Hematopoietic multipotent progenitor cell treated with erythropoietin and hydrocortisone succinate and interleukin-3 and kit ligand, for 6 days (in vitro differentiated cells): ENCODE data around the gene DHRS3.
"Not testable (repeated sequence)": the region's sequence is repeated elsewhere in the genome, so short reads cannot be mapped to it uniquely, and the experiment has no call there.

Source experiments
- DNase-seq: peaks from one replicate; pipeline ENCODE4 v3.0.0-alpha.2; 2015

Gene DHRS3

DNA sequence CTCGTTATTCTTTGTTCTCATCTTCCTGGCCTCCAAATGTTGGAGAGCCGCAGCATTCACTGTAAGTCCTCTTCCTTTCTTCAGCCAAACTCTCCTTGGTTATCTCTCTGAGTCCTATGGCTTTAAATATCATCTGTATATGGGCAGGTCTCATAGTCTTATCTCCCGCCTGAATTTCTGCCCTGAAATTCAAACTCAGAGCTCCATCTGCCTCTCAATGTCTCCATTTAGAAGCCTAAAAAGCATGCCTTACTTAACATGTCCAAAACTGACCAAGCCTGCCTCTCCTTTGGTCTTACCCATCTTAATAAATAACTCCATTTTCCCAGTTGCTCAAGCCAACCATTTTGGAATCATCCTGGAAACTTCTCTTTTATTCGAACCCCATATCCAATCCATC is 80.7 kb downstream of the DHRS3 start:
- DNase-seq: no peak

DNA sequence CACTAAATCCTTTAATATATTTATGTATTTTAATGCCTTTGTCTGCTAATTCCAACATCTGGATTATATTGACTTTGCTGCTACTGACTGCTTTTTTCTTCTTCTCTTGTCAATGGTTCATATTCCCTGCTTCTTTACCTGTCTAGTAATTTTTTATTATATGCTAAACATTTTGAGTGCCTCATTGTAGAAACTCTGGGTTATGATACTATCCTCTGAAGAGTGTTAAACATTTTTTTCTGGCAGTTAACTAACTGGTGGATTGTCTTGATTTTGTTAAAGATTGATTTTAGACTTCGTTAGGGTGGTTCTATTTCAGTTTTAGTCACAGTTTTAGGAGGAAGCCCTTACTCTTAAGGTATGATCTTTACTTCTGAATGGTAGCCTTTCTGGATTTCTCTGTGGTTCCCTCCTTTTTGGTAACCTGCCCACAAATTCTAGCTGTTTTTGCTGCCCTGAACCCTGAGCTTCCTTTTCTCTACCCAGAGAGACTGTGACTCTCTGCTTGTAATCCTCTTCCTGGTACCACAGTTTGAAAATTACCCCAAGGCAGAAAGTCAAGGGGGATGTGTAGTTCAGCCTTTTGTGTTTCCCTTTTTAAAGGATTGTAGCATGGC is 81.9 kb downstream of the DHRS3 start:
- no peak for DNase-seq

DNA sequence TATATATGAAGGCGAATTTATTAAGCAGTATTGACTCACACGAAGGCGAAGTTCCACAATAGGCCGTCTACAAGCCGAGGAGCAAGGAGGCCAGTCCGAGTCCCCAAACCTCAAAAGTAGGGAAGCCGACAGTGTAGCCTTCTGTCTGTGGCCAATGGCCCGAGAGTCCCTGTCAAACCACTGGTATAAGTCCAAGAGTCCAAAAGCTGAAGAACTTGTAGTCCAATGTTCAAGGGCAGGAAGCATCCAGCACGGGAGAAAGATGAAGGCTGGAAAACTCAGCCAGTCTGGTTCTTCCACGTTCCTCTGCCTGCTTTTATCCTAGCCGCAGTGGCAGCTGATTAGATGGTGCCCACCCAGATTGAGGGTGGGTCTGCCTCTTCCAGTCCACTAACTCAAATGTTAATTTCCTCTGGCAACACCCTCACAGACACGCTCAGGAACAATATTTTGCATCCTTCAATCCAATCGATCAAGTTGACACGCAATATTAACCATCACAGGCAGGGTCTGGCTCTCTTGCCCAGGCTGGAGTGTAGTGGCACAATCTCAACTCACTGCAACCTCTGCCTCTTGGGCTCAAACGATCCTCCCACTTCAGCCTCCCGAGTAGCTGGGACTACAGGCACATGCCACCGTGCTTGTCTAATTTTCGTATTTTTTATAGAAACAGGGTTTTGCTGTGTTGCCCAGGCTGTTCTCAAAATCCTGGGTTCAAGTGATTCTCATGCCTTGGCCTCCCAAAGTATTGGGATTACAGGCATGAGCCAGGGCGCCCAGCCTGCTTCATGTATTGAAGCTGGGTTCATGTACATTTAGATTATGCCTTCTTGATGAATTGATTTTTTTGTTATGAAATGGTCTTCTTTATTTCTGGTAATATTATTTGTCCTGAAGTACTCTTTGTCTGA is 85.3 kb downstream of the DHRS3 start:
- DNase-seq: no peak

DNA sequence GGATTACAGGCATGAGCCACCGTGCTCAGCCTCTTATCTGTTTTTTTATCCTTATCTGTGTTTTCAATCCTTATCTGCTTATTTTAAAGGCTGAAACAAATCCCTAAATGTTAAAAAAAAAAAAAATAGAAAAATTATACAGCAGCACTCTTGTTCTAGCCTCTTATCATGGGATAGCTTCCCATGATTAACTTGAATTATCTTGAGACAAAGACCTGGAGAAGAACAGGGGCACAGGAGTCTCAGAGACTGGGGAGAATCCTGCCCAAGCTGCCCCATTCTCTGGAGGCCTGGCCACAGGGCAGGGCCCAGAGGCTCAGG is 86.9 kb downstream of the DHRS3 start:
- DNase-seq: no peak

DNA sequence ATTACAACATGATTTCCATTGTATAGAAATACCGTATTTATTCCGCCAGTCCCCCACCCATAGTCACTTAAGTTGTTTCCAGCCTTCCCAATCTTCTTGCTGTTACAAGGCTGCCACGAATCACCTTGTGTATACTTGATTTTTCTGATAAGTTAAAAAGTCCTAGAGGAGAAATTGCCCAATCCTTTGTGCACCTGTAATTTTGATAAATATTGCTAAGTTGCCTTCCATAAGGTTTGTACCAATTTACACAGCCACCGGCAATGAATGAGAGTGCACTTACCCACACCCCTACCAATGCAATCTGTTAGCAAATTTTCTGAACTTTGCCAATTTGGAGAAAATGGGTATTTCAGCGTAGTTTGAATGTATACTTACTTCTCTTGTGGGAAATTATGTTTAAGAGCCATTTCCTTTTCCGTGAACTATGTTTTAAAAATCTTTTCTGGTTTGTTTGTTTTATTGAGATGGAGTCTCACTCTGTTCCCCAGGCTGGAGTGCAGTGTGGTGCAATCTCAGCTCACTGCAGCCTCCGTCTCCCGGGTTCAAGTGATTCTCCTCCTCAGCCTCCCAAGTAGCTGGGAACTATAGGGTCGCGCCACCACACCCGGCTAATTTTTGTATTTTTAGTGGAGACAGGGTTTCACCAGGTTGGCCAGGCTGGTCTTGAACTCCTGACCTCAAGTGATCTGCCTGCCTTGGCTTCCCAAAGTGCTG is 87.4 kb downstream of the DHRS3 start:
- DNase-seq: no peak

DNA sequence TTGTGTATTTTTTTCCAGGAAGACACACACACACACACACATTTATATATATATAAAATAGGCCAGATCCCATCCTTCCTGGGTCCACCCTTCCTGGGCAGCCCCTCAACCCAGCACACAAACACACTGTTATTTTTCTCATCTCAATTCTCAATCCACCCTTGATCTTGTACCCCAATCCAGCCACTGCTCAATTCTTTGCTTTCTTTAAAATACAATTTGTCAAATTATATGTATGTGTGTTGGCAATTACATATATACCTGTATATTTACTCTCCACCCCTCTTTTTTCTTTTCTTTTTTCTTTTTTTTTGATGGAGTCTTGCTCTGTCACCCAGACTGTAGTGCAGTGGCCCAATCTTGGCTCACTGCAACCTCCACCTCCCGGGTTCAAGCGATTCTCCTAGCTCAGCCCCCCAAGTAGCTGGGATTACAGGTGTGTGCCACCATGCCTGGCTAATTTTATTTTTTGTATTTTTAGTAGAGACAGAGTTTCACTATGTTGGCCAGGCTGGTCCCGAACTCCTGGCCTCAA is 88.3 kb downstream of the DHRS3 start:
- DNase-seq: no peak

DNA sequence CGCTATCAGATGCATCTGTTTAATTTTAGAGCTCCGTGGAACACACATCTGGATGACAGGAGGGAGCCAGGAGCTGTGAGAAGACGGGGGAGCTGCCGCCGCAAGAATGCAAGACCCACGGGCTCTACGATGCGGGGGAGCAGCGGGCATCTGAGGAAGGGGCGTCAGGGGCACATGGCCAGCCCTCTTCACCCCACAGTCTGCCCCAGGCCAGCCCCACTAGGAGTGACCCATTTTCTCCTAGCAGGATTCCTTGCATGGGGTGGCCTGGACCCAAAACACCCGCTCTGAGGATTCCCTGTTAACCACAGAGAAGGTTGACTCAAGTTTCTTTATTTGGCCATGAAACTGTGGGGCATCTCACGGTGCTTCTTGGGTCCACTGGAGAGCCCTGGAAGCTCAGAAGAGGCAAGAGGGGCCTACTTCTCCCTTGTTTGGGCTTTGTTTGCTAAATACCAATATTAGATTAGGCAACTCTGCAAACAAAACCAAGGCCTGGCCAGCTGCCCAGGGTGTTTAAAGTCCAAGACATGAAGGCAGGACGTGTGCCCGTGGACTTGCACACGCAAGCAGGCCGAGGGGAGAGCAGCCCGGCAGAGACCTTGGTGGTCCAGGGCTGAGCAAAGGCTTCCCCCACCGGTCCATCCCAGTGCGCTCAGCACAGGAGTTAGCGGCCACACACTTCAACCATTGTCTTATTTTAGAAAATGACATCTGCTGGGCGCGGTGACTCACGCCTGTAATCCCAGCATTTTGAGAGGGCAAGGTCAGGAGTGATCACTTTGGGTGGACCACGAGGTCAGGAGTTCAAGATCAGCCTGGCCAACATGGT is 89.8 kb downstream of the DHRS3 start:
- no peak for DNase-seq

DNA sequence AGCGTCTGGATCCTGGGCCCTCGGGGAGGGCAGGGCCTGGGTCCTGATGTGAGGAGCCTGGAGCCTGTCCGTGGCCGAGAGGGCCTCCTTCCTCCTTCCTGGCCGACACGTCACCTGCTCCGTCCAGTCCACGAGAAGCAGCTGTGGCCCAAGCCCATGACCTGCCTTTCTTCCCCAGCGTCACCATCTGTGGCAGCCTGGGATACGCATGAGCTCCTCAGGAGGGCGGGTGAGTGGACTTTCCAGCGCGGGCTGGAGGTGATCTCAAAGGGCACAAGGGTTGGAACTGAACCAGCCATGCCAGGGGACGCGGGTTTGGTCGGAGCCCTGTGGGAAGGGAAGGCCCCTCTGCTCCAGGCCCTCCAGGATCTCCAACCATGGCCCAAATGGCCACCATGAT is 90.4 kb downstream of the DHRS3 start:
- DNase-seq: no peak

DNA sequence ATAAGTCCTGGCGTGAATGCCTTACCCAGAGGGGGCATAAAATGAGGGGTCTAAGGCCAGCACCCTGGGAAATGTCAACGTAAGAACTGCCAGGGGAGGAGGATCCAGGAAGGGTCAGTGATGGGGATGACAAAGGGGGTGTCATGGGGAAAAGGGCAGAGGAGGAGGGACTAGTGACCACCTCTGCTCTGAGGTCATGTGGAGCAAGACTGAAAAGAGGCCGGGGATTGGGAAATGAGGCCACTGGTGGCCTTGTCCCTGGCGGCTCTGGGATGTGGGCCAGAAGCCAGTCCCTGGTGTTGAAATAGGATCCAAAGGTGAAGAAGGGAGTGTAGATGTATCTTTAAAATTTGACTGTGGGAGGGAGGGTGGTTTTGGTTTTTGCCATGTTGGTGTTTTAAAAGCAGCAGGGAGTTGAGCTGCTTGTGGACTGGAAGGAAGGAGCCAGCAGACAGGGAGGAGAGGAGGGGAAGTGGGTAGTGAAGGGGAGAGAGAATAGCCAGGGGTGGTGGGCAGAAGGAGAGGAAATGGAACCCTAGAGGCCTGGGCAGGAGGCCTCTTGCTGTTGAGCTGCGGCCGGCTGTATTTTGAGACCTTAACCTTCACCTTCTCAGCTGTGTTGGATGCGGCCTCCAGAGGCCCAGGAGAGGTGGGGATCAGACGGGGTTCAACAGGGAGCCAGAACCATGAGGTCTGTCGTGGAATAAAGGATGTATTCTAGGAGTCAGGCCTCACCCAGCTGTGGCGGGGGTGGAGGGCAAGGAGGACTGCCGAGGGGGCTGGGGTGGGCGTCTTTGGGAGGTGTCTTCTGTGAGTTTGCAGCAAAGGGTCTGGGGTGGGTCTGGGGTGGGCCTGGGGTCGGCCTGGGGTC is 92.5 kb downstream of the DHRS3 start:
- no peak for DNase-seq

DNA sequence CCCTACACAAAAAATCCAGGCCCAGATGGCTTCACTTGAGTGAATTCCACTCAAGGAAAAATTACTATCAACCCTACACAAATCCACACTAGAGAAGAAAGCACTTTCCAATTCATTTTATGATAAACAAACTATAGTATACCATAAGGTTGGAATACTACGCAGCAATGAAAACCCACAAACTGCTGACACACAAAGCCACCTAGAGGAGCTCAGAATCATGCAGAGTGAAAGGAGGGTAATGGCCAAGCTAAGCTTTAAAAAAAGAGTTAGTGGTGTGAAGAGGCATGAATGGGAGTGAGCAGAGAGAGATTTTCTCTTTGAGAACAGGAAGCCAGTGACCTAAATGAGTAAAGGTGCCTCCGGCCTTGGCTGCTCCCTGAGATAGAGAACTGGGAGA is 93.7 kb downstream of the DHRS3 start:
- no peak for DNase-seq

DNA sequence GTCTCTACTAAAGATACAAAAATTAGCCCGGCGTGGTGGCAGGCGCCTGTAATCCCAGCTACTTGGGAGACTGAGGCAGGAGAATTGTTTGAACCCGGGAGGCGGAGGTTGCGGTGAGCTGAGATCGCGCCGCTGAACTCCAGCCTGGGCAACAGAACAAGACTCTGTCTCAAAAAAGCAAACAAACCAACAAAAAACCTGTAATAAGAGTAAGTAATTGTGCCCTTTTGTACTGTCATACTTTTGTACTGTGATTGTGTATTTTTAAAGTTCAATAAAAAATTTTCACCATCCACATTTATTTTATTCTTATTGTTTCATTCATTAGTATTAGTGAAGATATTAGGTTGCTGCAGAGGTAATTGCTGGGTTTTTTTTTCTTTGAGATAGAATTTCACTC is 95.2 kb downstream of the DHRS3 start:
- DNase-seq: not testable (repeated sequence)

DNA sequence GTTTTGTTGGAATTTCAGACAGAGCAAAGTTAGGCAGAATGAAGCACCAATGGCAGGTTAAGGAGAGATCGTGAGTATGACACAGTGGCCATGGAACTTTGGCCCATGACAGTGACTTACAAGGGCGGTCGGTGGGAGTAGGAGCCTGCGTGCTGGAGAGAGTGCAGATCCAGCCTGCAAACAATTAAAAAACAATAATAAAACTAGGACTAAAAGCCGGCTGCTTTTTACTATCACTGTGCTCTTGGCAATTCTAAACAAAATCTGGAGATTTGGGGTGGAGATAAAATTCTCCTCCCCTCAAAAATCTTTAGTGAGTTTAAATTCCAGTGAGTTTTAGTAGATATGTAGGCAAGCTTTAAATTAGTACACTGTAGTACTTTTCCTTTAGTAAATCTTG is 96.9 kb downstream of the DHRS3 start:
- DNase-seq: no peak

DNA sequence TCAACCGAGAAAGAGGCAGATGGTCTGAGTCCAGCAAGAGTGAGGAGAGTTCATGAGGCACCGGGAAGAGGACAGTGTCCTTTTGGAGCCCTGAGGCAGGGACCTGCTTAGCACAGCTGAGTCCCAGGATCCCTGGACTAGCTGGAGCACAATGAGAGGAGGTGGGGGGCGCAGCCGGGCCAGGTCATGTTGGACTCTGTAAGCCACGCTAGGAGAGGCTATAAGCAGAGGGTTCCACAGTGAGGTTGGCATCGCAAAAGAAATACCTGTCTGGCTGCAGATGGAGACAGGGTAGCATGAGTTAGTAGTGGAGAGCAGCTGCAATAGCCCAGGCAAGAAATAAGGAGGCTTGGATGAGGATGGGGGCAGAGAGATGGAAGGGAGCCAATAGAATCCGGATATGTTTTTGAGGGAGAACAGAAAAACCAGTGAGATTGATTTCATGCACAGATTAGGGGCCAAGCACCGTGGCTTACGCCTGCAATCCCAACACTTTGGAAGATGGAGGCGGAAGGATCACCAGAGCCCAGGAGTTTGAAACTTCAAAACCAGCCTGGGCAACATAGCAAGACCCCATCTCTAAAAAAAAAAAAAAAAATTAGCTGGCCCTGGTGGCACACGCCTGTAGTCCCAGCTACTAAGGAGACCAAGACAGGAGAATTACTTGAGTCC is 98.2 kb downstream of the DHRS3 start:
- DNase-seq: no peak

DNA sequence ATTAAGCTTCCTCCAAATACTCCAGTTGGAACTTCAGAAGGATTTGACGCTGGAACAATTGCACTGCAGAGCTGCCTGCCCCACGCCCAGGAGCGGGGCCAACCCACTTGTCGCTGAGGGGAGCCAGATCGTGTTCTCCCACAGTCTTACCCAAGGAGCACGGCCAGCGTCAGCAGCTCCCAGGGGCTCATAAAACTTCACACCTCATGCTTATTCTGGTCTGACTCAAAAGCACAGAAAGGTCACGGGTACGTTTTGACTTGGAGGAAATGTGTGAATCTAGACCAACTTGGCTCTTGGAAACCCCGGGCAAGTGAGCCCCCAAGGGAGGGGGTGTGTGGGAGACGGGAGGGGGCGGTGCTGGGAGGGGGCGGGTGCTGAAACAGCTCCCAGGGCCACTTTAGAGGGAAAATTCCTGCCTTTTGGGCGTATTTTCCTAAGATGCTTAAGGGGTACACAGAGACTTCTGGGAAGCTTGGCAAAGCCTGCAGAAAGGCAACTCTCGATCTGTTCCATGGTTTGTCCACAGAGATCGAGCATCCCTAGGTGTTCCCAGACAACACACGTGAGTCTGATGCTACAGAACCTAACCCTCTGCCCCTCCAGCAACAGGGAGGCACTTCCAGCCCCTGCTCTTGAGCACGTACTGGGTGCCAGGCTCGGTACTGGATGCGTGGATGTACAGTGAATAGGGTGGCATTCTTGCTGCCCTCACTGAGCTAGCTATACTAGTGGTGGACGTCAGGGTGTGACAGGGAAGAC is 98.9 kb downstream of the DHRS3 start:
- DNase-seq: no peak
